ENCODE data around the gene ODAD3. TPM values are rescaled to one million over a fixed set of nuclear protein-coding genes. Genes with fewer than 3 reads are reported as not detected.
A peak's percentile ranks its signal among the peaks of the same experiment; 100 is the strongest.

ODAD3 gene
- total RNA-seq, 4 donors from 2014 or later: 0.39 to 0.83 TPM; not detected in 2

DNA sequence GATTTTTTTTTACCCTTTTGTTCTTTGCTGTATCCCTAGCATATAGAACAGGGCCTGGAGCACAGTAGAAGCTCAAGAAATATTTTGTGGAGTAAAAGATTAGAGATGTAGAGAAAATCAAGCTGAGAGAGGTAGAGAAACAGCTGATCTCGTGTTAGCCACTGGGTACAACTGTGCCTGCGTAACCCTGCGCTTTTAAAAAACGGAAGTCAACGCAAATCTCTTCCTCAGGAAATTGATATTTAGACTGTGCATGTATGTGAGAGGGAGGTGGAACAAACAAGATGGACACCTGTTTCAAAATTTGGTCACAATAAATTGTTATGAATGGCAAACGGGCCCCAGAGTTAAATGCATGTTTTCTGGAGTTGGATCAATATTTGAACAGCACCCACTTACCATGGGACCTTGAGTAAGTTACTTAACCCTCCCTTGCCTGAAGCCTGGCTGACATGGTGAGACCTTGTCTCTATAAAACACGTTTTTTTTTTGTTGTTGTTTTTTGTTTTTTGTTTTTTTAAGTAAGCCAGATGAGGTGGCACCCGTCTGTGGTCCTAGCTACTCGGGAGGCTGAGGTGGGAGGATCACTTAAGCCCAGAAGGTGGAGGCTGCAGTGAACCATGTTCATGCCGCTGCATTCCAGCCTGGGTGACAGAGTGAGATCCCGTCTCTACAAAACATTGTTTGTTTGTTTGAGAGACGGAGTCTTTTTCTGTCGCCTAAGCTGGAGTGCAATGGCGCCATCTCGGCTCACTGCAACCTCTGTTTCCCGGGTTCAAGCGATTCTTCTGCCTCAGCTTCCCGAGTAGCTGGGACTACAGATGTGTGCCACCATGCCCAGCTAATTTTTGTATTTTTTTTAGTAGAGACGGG, 47.5 kb downstream of the ODAD3 start:
- no peak overlapping the region for H3K27ac ChIP-seq (replicated peaks in 1 of 4)
- no peak for TF ChIP-seq POLR2AphosphoS5 (IDR thresholded peaks at IDR 0.05)
- no peak for TF ChIP-seq EP300 (IDR thresholded peaks at IDR 0.05)
- TF ChIP-seq CTCF (IDR thresholded peaks at IDR 0.05): no peak
- no peak for TF ChIP-seq POLR2A (IDR thresholded peaks at IDR 0.05; ENCODE audit: low read depth)
- no peak for DNase-seq (ENCODE audit: extremely low spot score)
- peaks cover 17 to 20% (median 20%) of the 10 kb centered on the region in 4 donors for H3K4me1 ChIP-seq
- intact Hi-C loops (cut with DNase I): no loop called here
- H3K9me3 ChIP-seq: peaks cover 0 to 12% (median 0%) of the 10 kb centered on the region in 4 donors
- 77% methylated on average over 19 of the region's 19 CpGs for WGBS
- H3K36me3 ChIP-seq: no peaks in the 10 kb centered on the region
- H3K27me3 ChIP-seq: peaks cover 0 to 20% (median 16%) of the 10 kb centered on the region in 4 donors
- no peak overlapping the region for H3K4me3 ChIP-seq

GRCh38 chr19:11384778-11385129, 50.2 kb downstream of the ODAD3 start:
- no peak for TF ChIP-seq POLR2AphosphoS5 (IDR thresholded peaks at IDR 0.05)
- no peak for TF ChIP-seq CTCF (IDR thresholded peaks at IDR 0.05)
- no peak for TF ChIP-seq EP300 (IDR thresholded peaks at IDR 0.05)
- no peak for TF ChIP-seq POLR2A (IDR thresholded peaks at IDR 0.05; ENCODE audit: low read depth)
- 89% methylated on average over 5 of the region's 5 CpGs for WGBS
- Histone ChIP-seq H3K4me3 (no peak overlapping the region), H3K27ac (replicated peaks in 1 of 4) (no peak overlapping the region), H3K36me3 (no peaks in the 10 kb centered on the region), H3K9me3 (no peaks in the 10 kb centered on the region), H3K27me3 (peaks cover 0 to 30% (median 23%) of the 10 kb centered on the region in 4 donors), H3K4me1 (peaks cover 31 to 42% (median 40%) of the 10 kb centered on the region in 4 donors)
- intact Hi-C loops (cut with DNase I): loop anchor here (5.0 kb wide), 2 partner anchors 53 to 87 kb away; partner anchors contain the start of genes ODAD3, PRKCSH and TSPAN16
- no peak for DNase-seq (ENCODE audit: extremely low spot score)

DNA sequence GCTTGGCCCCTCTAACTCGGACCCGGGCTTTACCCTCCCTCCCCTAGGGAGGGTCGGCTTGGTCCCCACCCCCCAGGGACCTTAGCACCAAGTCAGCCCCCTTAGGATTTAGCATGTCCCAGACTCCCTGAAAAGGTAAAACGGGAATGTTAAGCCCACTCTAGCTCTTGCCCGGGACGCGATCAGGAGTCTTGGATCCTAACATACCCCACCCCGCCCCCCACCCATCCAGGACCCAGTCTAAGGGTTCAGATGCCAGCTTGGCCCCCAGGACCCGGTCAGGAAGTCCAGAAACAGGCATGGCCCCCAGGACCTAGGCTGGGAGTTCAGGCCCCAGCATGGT, 51.2 kb downstream of the ODAD3 start:
- Histone ChIP-seq H3K4me3 (peak overlapping the region; percentile 33 to 51 (median 36)), H3K27ac (replicated peaks in 1 of 4) (no peak overlapping the region), H3K27me3 (peaks cover 0 to 30% (median 23%) of the 10 kb centered on the region in 4 donors), H3K36me3 (peaks cover 0 to 2% (median 0%) of the 10 kb centered on the region in 4 donors), H3K4me1 (peaks cover 31 to 45% (median 41%) of the 10 kb centered on the region in 4 donors), H3K9me3 (no peaks in the 10 kb centered on the region)
- no peak for DNase-seq (ENCODE audit: extremely low spot score)
- TF ChIP-seq POLR2AphosphoS5 (IDR thresholded peaks at IDR 0.05) (no peak), POLR2A (IDR thresholded peaks at IDR 0.05; ENCODE audit: low read depth) (no peak), EP300 (IDR thresholded peaks at IDR 0.05) (no peak), CTCF (IDR thresholded peaks at IDR 0.05) (no peak)
- WGBS: 0% methylated on average over 5 of the region's 9 CpGs
- intact Hi-C loops (cut with DNase I): loop anchor here (5.0 kb wide), 2 partner anchors 54 to 86 kb away; partner anchors contain the start of genes ODAD3, PRKCSH and TSPAN16

- peaks cover 31 to 49% (median 46%) of the 10 kb centered on the region in 4 donors for H3K4me1 ChIP-seq
- H3K27me3 ChIP-seq: peaks cover 0 to 30% (median 23%) of the 10 kb centered on the region in 4 donors
- TF ChIP-seq CTCF (IDR thresholded peaks at IDR 0.05): peak; percentile 43 to 66 (median 54)
- no peak for TF ChIP-seq POLR2AphosphoS5 (IDR thresholded peaks at IDR 0.05)
- intact Hi-C loops (cut with DNase I): loop anchor here (5.0 kb wide), 2 partner anchors 54 to 86 kb away; partner anchors contain the start of genes ODAD3, PRKCSH and TSPAN16
- H3K36me3 ChIP-seq: peaks cover 0 to 7% (median 2%) of the 10 kb centered on the region in 4 donors
- H3K4me3 ChIP-seq: peak overlapping the region; percentile 33 to 51 (median 36)
- 0% methylated on average over 2 of the region's 65 CpGs for WGBS
- no peak overlapping the region for H3K27ac ChIP-seq (replicated peaks in 1 of 4)
- H3K9me3 ChIP-seq: no peaks in the 10 kb centered on the region
- DNase-seq (ENCODE audit: extremely low spot score): no peak
Measured at GRCh38 chr19:11382898-11383705, 51.8 kb downstream of the ODAD3 start.

Measured in esophagus muscularis mucosa (tissue), 4 donors.